Measurements from ENCODE around the gene LRRC42. TPM values are rescaled to one million over a fixed set of nuclear protein-coding genes. Genes with fewer than 3 reads are reported as not detected.

The LRRC42 gene
- total and polyA plus RNA-seq, 9 of the 15 experiments (the other 6 are each of a cell fraction or from before 2014, with no cell fraction given), result 17.3 to 51.9 (median 35.5) TPM

DNA sequence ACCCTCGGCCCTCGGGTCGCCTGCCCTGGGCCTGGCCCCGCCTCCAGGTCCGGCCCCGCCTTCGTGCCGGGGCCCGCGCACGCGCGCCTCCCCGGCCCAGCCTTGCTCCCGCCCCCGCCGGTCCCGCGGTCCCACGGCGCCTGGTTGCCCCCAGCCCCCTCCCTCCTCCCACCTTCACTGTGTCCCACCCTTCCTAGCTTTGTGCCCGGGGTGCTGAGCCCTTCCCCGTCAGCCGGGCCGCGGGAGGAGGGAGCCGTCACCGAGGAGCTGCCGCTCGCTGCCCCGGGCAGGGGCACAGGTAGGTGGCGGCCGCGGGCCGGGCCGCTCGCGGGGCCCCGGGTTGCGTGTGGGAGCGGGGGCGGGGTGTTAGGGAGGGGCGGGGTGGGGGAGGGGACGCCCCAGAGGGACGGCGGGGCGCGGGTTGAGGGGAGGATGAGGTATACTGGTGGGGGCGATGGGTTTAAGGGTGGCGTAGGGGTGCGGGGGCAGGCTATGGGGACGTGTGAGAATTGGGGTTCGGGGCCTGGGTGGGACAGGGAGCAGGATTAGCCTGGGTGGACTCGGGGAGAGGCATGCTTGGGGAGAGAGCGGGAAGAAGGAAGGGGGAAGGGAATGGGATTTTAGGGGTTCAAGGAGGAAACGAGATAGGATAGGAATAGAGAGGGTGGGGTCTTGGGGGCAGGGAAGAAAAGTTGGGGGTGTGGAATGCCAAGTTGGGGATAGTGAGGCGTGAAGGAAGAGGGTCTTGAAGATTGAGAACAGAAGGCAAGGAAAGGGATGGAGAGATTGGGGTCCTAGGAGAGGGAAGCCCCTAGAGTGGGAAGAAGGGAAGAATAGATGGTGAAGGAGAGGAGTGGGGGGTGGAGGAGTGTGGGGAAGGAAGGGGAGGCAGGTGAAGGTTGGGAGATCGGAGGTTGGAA is at the start of gene LRRC42 (continued):
- TF ChIP-seq BCLAF1 (IDR thresholded peaks at IDR 0.05; ENCODE audit: borderline replicate concordance in 1 of 2, control insufficient read depth in 1 of 2, low read depth in 2 of 2, low read length in 1 of 2) (peak in 1 of 2 experiments; percentile 21; a peak in 1 of 4 replicates), SIN3B (IDR thresholded peaks at IDR 0.05; ENCODE audit: low read depth) (peak; percentile 63), TAF1 (IDR thresholded peaks at IDR 0.05; ENCODE audit: control insufficient read depth, extremely low read depth, insufficient read depth, low read length, severe bottlenecking) (peak; percentile 8), ZFX (CRISPR knock-in tag; IDR thresholded peaks at IDR 0.05) (peak; percentile 66; the same call in 1 of the 2 replicates), ZNF407 (IDR thresholded peaks at IDR 0.05; ENCODE audit: low read depth) (peak; percentile 33; the same call in 1 of the 2 replicates), NONO (IDR thresholded peaks at IDR 0.05; ENCODE audit: low read depth in 2 of 2, low read length in 1 of 2) (peak in 1 of 2 experiments; percentile 72; a peak in 2 of 4 replicates), KDM1A (IDR thresholded peaks at IDR 0.05) (peak in 1 of 2 experiments; percentile 23; a peak in 1 of 4 replicates), MEIS2 (IDR thresholded peaks at IDR 0.05; ENCODE audit: partially characterized antibody) (peak; percentile 71), SMAD2 (IDR thresholded peaks at IDR 0.05; ENCODE audit: low read depth, low read length) (no peak), TAF15 (IDR thresholded peaks at IDR 0.05; ENCODE audit: low read depth, low read length) (no peak), HIVEP1 (CRISPR knock-in tag; IDR thresholded peaks at IDR 0.05) (no peak), CTCF (IDR thresholded peaks at IDR 0.05 in 2 of 3, conservative IDR thresholded peaks at IDR 0.05 in 1 of 3; ENCODE audit: insufficient read depth in 2 of 3, low read depth in 1 of 3, low read length in 3 of 3) (peak in 2 of 3 experiments; percentile 43 to 56; a peak in 4 of 6 replicates)

Measured in K562 (cell line).